HG03342 (cell line): ENCODE data around the gene LRRC15.

Experiments used
- ATAC-seq: cut with Tn5 transposase; IDR thresholded peaks from one replicate; pipeline ENCODE4 v1.9.1; 2021; ENCODE audit warnings: mild to moderate bottlenecking, moderate library complexity; ENCODE audit not compliant: unreplicated experiment

The LRRC15 gene

DNA sequence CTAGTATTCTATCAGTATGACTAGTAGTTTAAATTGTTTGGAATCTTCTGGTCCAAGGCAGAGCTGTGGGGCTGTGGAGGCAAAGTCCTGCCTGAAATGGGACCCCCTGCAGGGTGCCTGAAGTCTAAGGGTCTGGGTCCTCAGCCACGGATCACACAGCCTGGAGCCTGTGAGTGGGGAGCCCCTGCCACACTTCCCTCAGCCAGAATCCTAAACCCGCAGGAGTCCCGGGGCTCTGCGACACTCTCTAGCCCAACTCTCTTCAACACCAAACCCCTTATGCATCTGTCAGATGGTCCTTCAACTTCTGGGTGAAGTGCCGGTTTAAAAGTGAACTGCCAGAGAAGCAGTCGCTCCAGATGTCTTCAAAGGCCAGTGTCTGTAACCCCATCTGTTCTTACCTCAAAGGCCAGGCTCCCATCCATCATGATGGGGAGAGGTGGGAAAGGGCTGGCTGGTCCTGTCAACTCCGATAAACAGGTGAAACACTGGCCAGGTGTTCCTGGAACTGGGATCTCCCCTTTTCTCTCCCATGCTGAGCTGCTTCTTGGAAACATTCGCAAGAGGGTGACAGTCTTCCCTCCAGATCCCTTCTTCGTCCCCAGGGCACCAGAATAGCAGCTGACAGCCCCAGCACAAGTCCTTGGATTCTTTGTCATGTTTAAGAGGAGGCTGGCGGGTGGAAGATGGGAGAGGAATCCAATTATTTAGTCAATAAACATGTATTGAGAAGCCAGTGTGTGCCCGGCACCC lies 64.0 kb downstream of the LRRC15 start:
- no peak for ATAC-seq
